ENCODE results near the gene UGT1A9. TPM values are rescaled to one million over a fixed set of nuclear protein-coding genes. Genes with fewer than 3 reads are reported as not detected.

UGT1A9 gene
- total and polyA plus RNA-seq, 2 of the 13 experiments (the other 11 are each of a cell fraction or from before 2014, with no cell fraction given) = 0.07 TPM; not detected in 1

DNA sequence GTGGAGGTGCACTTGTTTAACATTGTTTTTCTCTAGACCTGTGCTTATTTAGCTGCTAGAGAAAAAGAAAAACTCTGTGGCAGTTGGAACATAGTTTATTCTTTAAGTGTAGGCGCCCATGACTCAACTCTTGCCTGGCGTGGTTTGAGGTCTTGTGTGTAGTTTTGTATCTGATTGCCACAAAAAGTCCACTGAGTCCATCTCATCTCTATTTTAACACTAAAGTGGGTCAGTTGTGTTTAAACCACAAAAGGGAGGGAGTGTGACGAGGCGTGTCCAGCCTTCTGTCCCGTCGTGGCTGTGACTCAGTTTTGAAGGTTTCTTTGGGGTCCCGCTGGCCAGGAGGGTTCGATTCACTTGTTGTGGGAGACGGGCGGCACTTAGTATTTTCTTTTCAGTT lies 15.3 kb upstream of the UGT1A9 start:
- Histone ChIP-seq H3K9ac (ENCODE audit: insufficient read depth, low read depth, low read length) (no peak overlapping the region), H3K4me3 (replicated peaks in 1 of 3; ENCODE audit: insufficient read depth in 1 of 3, low read depth in 2 of 3, low read length in 3 of 3) (no peak overlapping the region), H4K20me1 (ENCODE audit: insufficient read depth, low read length) (no peaks in the 10 kb centered on the region), H3K4me1 (ENCODE audit: insufficient read depth, low read length) (no peaks in the 10 kb centered on the region), H2AFZ (ENCODE audit: low read length) (no peak overlapping the region), H3K27me3 (ENCODE audit: control insufficient read depth in 1 of 2, insufficient read depth in 2 of 2, low read length in 2 of 2) (no peaks in the 10 kb centered on the region), H3K4me2 (ENCODE audit: low read depth, low read length) (no peak overlapping the region), H3K9me3 (ENCODE audit: low read length) (no peaks in the 10 kb centered on the region), H3K36me3 (replicated peaks in 1 of 2; ENCODE audit: control insufficient read depth in 1 of 2, insufficient read depth in 2 of 2, low read length in 2 of 2) (no peaks in the 10 kb centered on the region), H3K27ac (ENCODE audit: extremely low read length, insufficient read depth, low read length) (no peak overlapping the region), H3K79me2 (ENCODE audit: insufficient read depth, low read length) (no peaks in the 10 kb centered on the region)
- intact Hi-C loops (cut with micrococcal nuclease; ENCODE audit: unreplicated experiment) (no loop called here), in situ Hi-C loops (cut with HindIII; ENCODE audit: extremely low pct_ligation_motif_present, low pct_unique_long_range_greater_than_20kb) (no loop called here)
- ChIA-PET POLR2A (no interaction called here), CTCF (ENCODE audit: low intra/inter-chr PET ratio, low total read pairs) (no interaction called here)
- no TSS peak for BruUV-seq (replicated peaks)
- ATAC-seq (no peak), FAIRE-seq (no peak), DNase-seq (ENCODE audit: low spot score) (no peak)
- WGBS (ENCODE audit: low lambda C conversion rate) = 57% methylated on average over 10 of the region's 10 CpGs
- TF ChIP-seq ZNF577 (CRISPR knock-in tag; IDR thresholded peaks at IDR 0.05; ENCODE audit: borderline replicate concordance, low read depth) (no peak), RFX5 (IDR thresholded peaks at IDR 0.05; ENCODE audit: low read depth, low read length) (no peak), NFATC3 (CRISPR knock-in tag; IDR thresholded peaks at IDR 0.05) (no peak), MED8 (CRISPR knock-in tag; IDR thresholded peaks at IDR 0.05; ENCODE audit: insufficient replicate concordance) (no peak), HCFC1 (IDR thresholded peaks at IDR 0.05; ENCODE audit: low read depth, low read length) (no peak), ZNF280D (CRISPR knock-in tag; IDR thresholded peaks at IDR 0.05) (no peak), BRF2 (CRISPR knock-in tag; IDR thresholded peaks at IDR 0.05) (no peak), ZNF383 (CRISPR knock-in tag; IDR thresholded peaks at IDR 0.05; ENCODE audit: borderline replicate concordance) (no peak), ZFP1 (CRISPR knock-in tag; IDR thresholded peaks at IDR 0.05) (no peak), FOSL2 (CRISPR knock-in tag; IDR thresholded peaks at IDR 0.05) (no peak), ZNF17 (CRISPR knock-in tag; IDR thresholded peaks at IDR 0.05) (no peak), NR2F2 (IDR thresholded peaks at IDR 0.05; ENCODE audit: borderline replicate concordance, low read depth) (no peak), ASH2L (IDR thresholded peaks at IDR 0.05; ENCODE audit: insufficient read length, low read depth, low read length) (no peak), KDM5A (IDR thresholded peaks at IDR 0.05; ENCODE audit: borderline replicate concordance, low read length) (no peak), ZNF224 (CRISPR knock-in tag; IDR thresholded peaks at IDR 0.05) (no peak)
- TF ChIP-seq, protein P1, sequence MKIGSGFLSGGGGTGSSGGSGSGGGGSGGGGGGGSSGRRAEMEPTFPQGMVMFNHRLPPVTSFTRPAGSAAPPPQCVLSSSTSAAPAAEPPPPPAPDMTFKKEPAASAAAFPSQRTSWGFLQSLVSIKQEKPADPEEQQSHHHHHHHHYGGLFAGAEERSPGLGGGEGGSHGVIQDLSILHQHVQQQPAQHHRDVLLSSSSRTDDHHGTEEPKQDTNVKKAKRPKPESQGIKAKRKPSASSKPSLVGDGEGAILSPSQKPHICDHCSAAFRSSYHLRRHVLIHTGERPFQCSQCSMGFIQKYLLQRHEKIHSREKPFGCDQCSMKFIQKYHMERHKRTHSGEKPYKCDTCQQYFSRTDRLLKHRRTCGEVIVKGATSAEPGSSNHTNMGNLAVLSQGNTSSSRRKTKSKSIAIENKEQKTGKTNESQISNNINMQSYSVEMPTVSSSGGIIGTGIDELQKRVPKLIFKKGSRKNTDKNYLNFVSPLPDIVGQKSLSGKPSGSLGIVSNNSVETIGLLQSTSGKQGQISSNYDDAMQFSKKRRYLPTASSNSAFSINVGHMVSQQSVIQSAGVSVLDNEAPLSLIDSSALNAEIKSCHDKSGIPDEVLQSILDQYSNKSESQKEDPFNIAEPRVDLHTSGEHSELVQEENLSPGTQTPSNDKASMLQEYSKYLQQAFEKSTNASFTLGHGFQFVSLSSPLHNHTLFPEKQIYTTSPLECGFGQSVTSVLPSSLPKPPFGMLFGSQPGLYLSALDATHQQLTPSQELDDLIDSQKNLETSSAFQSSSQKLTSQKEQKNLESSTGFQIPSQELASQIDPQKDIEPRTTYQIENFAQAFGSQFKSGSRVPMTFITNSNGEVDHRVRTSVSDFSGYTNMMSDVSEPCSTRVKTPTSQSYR (CRISPR knock-in tag; IDR thresholded peaks at IDR 0.05; ENCODE audit: borderline replicate concordance) = no peak
- TF ChIP-seq, protein P2, sequence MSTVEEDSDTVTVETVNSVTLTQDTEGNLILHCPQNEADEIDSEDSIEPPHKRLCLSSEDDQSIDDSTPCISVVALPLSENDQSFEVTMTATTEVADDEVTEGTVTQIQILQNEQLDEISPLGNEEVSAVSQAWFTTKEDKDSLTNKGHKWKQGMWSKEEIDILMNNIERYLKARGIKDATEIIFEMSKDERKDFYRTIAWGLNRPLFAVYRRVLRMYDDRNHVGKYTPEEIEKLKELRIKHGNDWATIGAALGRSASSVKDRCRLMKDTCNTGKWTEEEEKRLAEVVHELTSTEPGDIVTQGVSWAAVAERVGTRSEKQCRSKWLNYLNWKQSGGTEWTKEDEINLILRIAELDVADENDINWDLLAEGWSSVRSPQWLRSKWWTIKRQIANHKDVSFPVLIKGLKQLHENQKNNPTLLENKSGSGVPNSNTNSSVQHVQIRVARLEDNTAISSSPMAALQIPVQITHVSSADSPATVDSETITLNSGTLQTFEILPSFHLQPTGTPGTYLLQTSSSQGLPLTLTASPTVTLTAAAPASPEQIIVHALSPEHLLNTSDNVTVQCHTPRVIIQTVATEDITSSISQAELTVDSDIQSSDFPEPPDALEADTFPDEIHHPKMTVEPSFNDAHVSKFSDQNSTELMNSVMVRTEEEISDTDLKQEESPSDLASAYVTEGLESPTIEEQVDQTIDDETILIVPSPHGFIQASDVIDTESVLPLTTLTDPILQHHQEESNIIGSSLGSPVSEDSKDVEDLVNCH (CRISPR knock-in tag; IDR thresholded peaks at IDR 0.05) = no peak
